Measurements from ENCODE around the gene LPAR1.
"Not testable (repeated sequence)": the region's sequence is repeated elsewhere in the genome, so short reads cannot be mapped to it uniquely, and the experiment has no call there.

LPAR1 gene

DNA sequence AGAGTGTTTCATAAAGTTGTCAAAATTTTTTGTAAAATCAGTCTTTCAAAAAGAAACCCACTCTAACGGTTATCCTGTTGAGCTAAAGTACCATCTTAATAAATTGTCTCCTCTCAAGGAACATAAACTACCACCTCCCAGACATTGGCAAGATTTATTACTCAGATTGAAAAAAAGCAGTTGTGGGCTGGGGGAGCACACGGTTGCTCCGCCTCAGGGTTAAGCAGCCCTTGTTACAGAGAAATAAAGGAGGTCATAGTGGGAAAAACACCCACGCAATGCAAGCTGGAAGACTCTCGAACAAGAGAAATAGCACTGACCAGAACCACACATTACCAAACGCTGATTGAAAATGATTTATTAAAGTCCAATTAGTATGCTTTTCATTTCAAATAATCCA, 165.3 kb downstream of the LPAR1 start:
- no peak for DNase-seq (ENCODE audit: low spot score)

DNA sequence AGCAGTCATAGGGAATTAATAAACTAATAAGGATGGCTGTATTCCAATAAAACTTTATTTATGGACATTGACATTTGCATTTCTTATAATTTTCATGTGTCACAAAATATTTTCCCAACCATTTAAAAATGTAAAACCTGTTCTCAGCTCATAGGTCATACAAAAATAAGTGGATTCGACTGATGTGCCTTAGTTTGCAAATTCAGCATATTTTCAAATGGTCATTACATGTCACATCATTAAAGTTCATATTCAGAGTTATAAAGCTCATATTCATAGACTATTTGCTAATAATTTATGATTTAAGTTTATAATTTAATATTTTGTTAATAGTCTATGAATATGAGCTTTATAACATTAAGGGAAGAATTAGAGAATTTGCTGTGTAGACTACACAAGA, 166.5 kb downstream of the LPAR1 start:
- DNase-seq (ENCODE audit: low spot score), result no peak

DNA sequence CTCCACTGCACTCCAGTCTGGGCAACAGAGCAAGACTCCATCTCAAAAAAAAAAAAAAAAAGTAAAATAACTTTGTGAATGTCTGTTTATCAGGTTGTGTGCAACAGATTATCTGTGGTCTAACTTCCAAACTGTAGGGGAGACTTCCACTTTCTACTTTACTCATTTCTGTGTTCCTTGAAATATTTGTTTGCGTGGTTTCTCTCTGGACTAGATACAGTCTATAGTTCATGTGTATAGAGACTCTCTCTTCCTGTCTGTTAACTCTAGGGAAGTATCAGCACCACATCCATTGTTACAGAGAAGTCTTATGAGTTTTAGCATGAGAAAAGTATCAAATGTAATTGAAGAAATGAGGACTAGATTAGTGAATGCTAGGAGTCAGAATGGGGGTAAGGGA, 168.3 kb downstream of the LPAR1 start:
- DNase-seq (ENCODE audit: low spot score), result no peak

DNA sequence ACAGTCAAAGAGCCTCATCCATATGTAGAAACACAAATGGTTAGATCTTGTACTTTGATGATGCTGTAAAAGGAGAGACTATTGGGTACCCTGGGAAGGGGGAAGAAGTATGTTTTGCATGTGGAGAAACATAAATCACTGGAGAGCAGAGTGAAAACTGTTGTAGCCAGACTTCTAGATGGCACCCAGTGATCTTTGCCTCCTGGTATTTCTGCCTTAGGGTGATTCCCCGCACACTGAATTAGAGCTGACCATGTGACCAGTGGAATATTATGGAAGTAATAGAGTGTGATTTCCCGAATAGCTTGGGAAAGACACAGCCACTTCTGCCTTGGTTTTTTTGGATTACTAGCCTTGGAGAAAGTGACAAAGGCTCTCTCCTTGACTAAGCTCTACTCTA, 174.3 kb downstream of the LPAR1 start:
- no peak for DNase-seq (ENCODE audit: low spot score)

DNA sequence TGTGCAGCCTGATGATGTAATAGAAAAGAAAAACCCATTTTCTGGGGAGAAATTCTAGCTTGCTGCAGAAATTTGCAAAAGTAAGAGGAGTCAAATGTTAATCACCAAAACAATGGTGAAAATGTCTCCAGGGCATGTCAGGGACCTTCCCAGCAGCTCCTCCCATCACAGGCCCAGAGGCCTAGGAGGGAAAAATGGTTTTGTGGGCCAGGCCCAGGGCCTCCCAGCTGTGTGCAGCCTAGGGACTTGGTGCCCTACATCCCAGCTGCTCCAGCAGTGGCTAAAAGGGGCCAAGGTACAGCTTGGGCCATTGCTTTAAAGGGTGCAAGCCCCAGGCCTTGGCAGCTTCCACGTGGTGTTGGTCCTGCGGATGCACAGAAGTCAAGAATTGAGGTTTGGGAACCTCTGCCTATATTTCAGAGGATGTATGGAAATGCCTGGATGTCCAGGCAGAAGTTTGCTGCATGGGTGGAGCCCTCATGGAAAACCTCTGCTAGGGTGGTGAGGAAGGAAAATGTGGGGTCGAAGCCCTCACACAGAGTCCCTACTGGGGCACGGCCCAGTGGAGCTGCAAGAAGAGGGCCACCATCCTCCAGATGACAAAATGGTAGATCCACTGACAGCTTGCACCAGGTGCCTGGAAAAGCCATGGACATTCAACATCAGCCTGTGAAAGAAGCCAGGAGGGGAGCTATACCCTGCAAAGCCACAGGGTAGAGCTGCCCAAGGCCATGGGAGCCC, 176.7 kb downstream of the LPAR1 start:
- DNase-seq (ENCODE audit: low spot score), result not testable (repeated sequence)

GRCh38 chr9:110856772-110857171, 181.5 kb downstream of the LPAR1 start:
- DNase-seq (ENCODE audit: low spot score), result no peak

GRCh38 chr9:110850401-110851135, 187.7 kb downstream of the LPAR1 start:
- no peak for DNase-seq (ENCODE audit: low spot score)

- DNase-seq (ENCODE audit: low spot score), result no peak
Observed at GRCh38 chr9:110847671-110848070, 190.6 kb downstream of the LPAR1 start.

GRCh38 chr9:110846215-110846614, 192.1 kb downstream of the LPAR1 start:
- DNase-seq (ENCODE audit: low spot score), result no peak

- no peak for DNase-seq (ENCODE audit: low spot score)
Observed at GRCh38 chr9:110844121-110844520, 194.1 kb downstream of the LPAR1 start.

GRCh38 chr9:110842986-110843385, 195.3 kb downstream of the LPAR1 start:
- no peak for DNase-seq (ENCODE audit: low spot score)

DNA sequence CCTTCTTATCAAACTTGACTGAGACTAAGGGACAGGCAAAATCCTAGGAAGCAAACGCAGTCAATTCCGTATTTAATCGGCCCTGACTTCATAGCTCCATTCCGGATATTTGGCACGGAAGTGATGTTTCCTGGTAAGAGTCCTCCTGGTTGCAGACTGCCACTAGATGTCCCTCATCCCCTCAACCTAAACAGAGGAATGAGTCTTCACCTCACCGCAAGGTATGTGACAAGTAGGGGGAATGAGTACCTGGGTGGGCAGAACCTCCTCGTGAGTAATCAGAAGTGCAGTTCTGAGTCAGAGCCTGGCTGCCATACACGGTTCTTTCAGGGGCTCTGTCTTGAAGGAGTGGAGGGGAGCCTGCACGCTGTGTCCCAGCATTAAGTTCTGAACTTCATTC, 196.1 kb downstream of the LPAR1 start:
- no peak for DNase-seq (ENCODE audit: low spot score)

GRCh38 chr9:110837401-110838005, 200.8 kb downstream of the LPAR1 start:
- no peak for DNase-seq (ENCODE audit: low spot score)

- no peak for DNase-seq (ENCODE audit: low spot score)
Observed at GRCh38 chr9:110835859-110836271, 202.4 kb downstream of the LPAR1 start.

GRCh38 chr9:110835404-110835803, 202.9 kb downstream of the LPAR1 start:
- no peak for DNase-seq (ENCODE audit: low spot score)

DNA sequence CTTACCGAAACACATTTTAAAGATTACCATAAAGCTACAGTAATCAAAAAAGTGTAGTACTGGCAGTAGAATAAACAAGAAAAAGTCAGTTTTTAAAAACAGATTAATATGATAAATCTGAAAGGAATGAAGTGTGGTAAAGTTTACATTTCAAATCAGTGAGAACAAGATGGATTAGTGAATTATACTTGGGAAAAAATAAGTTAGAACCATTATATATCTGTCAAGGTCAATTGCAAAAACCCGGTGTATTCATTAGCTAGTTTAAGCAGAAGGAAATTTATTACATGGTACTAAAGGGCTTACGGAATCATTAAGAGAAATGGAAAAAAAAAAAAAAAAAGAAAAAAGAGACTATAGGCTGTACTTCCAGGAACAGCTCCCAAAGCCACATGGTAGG, 205.3 kb downstream of the LPAR1 start:
- DNase-seq (ENCODE audit: low spot score), result no peak

DNA sequence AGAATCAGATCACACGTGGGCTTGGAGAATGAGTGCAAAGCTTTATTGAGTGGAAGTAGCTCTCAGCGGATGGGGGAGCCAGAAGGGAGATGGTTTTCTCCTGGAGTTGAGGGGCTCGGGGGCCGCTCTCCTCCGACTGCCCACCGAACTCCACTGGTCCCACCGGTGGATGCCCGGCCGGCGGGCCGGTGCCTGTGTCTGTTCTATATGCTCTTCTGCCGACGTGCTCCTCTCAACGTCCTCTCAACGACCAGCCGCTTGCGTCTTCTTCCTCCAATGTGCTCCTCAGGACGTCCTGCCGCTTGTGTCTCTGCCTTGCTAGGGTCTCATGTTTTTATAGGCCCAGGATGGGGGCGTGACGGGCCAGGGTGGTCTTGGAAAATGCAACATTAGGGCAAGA, 207.8 kb downstream of the LPAR1 start:
- DNase-seq (ENCODE audit: low spot score), result no peak

GRCh38 chr9:110828264-110828663, 210.0 kb downstream of the LPAR1 start:
- no peak for DNase-seq (ENCODE audit: low spot score)

DNA sequence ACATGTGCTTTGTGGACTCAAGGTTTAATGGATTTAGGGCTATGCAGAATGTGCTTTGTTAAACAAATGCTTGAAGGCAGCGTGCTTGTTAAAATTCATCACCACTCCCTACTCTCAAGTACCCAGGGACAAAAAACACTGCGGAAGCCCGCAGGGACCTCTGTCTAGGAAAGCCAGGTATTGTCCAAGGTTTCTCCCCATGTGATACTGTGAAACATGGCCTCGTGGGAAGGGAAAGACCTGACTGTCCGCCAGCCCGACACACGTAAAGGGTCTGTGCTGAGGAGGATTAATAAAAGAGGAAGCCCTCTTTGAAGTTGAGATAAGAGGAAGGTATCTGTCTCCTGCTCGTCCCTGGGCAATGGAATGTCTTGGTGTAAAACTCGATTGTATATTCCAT, 211.9 kb downstream of the LPAR1 start:
- DNase-seq (ENCODE audit: low spot score), result not testable (repeated sequence)

DNA sequence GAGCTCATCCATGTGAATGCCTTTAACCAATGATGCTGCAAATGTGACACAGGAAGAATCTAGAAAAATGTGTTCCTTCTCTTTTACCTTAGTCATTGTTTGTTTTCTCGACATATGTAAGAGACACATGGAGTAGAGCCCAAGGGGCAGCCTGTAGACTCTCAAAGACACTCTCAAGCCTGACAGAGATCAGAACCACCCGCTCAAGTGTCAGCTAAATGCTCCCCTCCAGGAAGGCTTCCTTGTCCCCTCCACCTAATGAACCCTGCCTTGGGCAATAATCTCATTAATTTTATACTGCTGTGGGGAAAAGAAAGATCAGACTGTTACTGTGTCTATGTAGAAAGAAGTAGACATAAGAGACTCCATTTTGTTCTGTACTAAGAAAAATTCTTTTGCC, 212.3 kb downstream of the LPAR1 start:
- DNase-seq (ENCODE audit: low spot score), result no peak

DNA sequence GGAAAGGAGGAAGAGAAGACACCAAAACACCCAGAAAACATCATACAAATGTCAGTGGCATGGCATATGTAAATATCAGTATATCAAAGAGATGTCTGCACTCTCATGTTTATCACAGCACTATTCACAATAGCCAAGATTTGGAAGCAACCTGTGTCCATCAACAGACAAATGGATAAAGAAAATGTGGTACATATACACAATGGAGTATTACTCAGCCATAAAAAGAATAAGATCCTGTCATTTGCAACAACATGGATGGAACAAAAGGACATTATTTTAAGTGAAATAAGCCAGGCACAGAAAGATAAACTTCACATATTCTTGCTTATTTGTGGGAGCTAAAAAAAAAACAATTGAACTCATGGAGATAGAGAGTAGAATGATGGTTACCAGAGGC, 213.1 kb downstream of the LPAR1 start:
- not testable (repeated sequence) for DNase-seq (ENCODE audit: low spot score)

All from germinal center (tissue), 1 donor.